Measurements from ENCODE around the gene TPBG.

DNA sequence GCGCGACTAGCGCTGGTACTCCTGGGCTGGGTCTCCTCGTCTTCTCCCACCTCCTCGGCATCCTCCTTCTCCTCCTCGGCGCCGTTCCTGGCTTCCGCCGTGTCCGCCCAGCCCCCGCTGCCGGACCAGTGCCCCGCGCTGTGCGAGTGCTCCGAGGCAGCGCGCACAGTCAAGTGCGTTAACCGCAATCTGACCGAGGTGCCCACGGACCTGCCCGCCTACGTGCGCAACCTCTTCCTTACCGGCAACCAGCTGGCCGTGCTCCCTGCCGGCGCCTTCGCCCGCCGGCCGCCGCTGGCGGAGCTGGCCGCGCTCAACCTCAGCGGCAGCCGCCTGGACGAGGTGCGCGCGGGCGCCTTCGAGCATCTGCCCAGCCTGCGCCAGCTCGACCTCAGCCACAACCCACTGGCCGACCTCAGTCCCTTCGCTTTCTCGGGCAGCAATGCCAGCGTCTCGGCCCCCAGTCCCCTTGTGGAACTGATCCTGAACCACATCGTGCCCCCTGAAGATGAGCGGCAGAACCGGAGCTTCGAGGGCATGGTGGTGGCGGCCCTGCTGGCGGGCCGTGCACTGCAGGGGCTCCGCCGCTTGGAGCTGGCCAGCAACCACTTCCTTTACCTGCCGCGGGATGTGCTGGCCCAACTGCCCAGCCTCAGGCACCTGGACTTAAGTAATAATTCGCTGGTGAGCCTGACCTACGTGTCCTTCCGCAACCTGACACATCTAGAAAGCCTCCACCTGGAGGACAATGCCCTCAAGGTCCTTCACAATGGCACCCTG lies 1.6 kb downstream of the TPBG start:
- no peak for TF ChIP-seq OSR2 (tag by site-specific recombination; IDR thresholded peaks at IDR 0.05)
- TF ChIP-seq, protein P1, sequence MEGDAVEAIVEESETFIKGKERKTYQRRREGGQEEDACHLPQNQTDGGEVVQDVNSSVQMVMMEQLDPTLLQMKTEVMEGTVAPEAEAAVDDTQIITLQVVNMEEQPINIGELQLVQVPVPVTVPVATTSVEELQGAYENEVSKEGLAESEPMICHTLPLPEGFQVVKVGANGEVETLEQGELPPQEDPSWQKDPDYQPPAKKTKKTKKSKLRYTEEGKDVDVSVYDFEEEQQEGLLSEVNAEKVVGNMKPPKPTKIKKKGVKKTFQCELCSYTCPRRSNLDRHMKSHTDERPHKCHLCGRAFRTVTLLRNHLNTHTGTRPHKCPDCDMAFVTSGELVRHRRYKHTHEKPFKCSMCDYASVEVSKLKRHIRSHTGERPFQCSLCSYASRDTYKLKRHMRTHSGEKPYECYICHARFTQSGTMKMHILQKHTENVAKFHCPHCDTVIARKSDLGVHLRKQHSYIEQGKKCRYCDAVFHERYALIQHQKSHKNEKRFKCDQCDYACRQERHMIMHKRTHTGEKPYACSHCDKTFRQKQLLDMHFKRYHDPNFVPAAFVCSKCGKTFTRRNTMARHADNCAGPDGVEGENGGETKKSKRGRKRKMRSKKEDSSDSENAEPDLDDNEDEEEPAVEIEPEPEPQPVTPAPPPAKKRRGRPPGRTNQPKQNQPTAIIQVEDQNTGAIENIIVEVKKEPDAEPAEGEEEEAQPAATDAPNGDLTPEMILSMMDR (tag by site-specific recombination; IDR thresholded peaks at IDR 0.05), result no peak
- TF ChIP-seq, protein P2, sequence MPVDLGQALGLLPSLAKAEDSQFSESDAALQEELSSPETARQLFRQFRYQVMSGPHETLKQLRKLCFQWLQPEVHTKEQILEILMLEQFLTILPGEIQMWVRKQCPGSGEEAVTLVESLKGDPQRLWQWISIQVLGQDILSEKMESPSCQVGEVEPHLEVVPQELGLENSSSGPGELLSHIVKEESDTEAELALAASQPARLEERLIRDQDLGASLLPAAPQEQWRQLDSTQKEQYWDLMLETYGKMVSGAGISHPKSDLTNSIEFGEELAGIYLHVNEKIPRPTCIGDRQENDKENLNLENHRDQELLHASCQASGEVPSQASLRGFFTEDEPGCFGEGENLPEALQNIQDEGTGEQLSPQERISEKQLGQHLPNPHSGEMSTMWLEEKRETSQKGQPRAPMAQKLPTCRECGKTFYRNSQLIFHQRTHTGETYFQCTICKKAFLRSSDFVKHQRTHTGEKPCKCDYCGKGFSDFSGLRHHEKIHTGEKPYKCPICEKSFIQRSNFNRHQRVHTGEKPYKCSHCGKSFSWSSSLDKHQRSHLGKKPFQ (tag by site-specific recombination; IDR thresholded peaks at IDR 0.05), result no peak

All from HEK293 (cell line).